Effector CD4-positive, alpha-beta T cell (primary cell): ENCODE results near the gene PROC.

ENCODE experiments used
- DNase-seq: peaks from one replicate; pipeline ENCODE4 v3.0.0-alpha.2; 2020

Gene PROC

GRCh38 chr2:127464470-127465257 lies 46.4 kb downstream of the PROC start:
- no peak for DNase-seq

DNA sequence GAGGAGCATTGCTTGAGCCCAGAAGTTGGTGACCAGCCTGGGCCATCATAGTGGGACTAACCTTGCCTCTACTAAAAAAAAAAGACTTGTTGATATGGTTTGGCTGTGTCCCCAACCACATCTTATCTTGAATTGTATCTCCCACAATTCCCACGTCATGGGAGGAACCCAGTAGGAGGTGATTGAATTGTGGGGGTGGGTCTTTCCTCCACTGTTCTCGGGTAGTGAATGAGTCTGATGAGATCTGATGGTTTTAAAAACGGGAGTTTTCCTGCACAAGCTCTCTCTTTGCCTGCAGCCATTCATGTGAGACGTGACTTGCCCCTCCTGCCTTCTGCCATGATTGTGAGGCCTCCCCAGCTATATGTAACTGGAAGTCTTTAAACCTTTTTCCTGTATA lies 47.0 kb downstream of the PROC start:
- no peak for DNase-seq

DNA sequence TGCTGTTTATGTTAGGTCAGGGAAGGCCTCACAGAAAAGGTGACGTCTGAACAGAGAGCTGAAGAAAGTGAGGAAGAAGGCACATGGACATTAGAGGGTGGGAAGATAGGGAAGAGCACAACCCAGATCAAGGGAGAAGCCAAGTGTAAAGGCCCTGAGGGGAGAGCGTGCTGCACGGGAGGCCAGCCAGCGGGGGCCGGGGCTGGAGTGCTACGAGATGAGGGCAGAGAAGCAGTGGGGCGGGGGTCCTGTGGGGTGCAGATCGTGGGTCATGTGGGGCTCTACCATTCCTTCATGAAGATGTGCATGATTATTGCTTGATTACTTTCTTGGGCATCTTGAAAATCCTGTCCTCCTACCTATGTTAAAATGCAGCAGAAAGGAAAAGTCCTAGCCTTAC lies 50.8 kb downstream of the PROC start:
- no peak for DNase-seq

- no peak for DNase-seq
Observed at GRCh38 chr2:127469974-127470373, 51.7 kb downstream of the PROC start.

GRCh38 chr2:127471286-127471988 lies 53.2 kb downstream of the PROC start:
- no peak for DNase-seq

DNA sequence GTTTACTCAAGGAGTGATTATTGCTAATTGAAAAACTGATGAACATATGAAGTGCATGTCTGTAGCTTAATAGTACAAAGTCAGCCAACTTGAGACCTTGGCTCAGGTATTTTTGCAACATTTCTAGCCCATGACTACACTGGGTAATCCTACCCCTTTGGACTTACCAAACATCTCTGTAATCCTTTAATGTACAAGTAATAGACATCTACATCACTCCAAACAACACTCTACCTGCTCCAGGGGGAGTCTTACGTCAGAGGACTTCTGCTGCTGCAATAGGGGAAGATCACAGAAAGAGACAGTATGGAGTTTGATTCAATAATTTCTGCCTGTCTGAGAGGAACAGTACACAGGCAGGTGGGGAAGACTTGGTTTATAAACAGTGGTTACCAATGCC lies 54.0 kb downstream of the PROC start:
- DNase-seq = no peak

- no peak for DNase-seq
Observed at GRCh38 chr2:127475788-127476187, 57.6 kb downstream of the PROC start.
